Mononuclear cell (primary cell): ENCODE measurements around the gene SLC6A4. TPM values are rescaled to one million over a fixed set of nuclear protein-coding genes. Genes with fewer than 3 reads are reported as not detected.
"Not testable (repeated sequence)": the region's sequence is repeated elsewhere in the genome, so short reads cannot be mapped to it uniquely, and the experiment has no call there.

ENCODE experiments used
- H3K27me3 ChIP-seq: 2 replicates; pipeline ENCODE4 v1.6.0; 2011; ENCODE audit warnings: low read length, control low read depth; ENCODE audit not compliant: insufficient read depth
- H3K4me1 ChIP-seq: 2 replicates; pipeline ENCODE4 v1.5.1; 2011; ENCODE audit warnings: mild to moderate bottlenecking, low read length, control low read depth; ENCODE audit not compliant: insufficient read depth
- H3K4me3 ChIP-seq: 2 replicates; pipeline ENCODE4 v1.5.1; 2011; ENCODE audit warnings: mild to moderate bottlenecking, low read length, moderate library complexity
- H3K9me3 ChIP-seq: 2 replicates; pipeline ENCODE4 v1.5.1; 2011; ENCODE audit warnings: low read depth, mild to moderate bottlenecking, control low read depth, low read length
- total RNA-seq: library from RNA; depleted of rRNA; stranded (reverse); fragments of >200 nt; gene quantifications from one replicate; pipeline ENCODE4 v1.2.3, GENCODE V29; 2012

The SLC6A4 gene
- total RNA-seq, 1 donor: 1.4 TPM

DNA sequence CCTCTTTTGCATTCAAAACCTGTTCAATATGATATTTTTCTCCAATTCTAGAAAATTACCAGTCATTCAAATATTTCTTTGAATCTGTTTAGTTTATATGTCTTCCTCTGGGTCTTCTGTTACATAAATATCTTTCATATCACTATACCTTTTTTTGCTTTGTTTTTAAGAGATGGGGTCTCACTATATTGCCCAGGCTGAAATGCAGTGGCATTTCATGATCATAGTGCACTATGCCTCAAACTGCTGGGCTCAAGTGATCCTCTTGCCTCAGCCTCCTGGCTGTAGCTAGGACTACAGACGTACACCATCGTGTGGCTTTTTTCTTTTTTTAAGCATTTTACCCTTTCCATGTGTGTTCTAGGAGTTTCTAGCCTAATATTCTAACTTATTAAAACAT is 80.1 kb downstream of the SLC6A4 start:
- H3K27me3 ChIP-seq: no peaks in the 10 kb centered on the region
- no peak overlapping the region for H3K4me3 ChIP-seq
- no peaks in the 10 kb centered on the region for H3K4me1 ChIP-seq
- peaks cover 4% of the 10 kb centered on the region for H3K9me3 ChIP-seq

DNA sequence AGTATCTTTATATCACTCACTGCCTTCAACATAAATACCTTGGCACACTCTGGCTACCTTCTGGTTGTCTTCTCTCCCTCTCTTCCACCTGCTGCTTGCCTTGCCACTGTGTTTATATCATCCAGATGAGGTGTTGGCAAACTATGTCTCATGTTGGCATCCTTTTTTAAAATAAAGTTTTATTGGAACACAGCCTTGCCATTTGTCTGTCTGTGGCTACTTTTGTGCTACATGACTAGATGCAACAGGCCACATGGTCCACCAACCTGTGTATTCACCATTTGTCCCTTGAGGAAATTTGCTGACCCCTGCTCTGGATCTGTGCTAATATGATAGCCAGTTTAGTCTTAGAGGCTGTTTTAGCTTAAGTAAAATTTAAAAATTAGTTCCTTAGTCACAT is 82.0 kb downstream of the SLC6A4 start:
- Histone ChIP-seq H3K9me3 (no peaks in the 10 kb centered on the region), H3K4me3 (no peak overlapping the region), H3K4me1 (no peaks in the 10 kb centered on the region), H3K27me3 (no peaks in the 10 kb centered on the region)

DNA sequence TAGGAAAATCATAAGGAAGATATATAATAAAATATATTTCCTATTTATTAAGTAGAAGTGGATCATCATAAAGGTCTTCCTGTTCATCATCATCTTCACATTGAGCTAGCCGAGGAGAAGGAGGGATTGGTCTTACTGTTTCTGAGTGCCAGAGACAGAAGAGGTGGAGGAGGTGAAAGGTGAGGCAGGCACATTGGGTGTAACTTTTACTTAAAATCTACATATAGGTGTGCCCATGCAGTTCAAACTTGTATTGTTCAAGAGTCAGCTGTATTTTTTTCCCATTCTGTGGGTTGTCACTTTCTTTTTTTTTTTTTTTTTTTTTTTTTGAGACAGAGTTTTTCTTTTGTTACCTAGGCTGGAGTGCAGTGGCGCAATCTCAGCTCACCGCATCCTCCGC is 84.0 kb downstream of the SLC6A4 start:
- H3K27me3 ChIP-seq: no peaks in the 10 kb centered on the region
- no peak overlapping the region for H3K4me3 ChIP-seq
- no peaks in the 10 kb centered on the region for H3K4me1 ChIP-seq
- no peaks in the 10 kb centered on the region for H3K9me3 ChIP-seq

GRCh38 chr17:30148376-30148775 is 87.1 kb downstream of the SLC6A4 start:
- Histone ChIP-seq H3K4me3 (no peak overlapping the region), H3K9me3 (no peaks in the 10 kb centered on the region), H3K4me1 (no peaks in the 10 kb centered on the region), H3K27me3 (no peaks in the 10 kb centered on the region)

DNA sequence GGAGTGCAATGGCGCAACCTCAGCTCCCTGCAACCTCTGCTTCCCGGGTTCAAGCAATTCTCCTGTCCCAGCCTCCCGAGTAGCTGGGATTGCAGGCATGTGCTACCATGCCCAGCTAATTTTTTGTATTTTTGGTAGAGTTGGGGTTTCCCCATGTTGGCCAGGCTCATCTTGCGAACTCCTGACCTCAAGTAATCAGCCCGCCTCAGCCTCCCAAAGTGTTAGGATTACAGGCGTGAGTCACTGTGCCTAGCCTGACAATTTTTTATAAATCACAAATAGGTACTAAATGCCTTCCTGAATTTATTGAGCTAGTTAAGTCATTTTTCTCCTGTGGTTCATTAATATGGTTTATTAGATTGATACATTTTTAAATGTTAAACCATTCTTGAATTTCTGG is 87.6 kb downstream of the SLC6A4 start:
- H3K9me3 ChIP-seq, H3K4me1 ChIP-seq, H3K27me3 ChIP-seq, H3K4me3 ChIP-seq: not testable (repeated sequence)

Other genes with a start within 250 kb of the SLC6A4 start
- gene NSRP1, start 118.9 kb downstream of the SLC6A4 start, total RNA-seq: 13.1 TPM
- 29.0 TPM for gene BLMH, start 56.2 kb upstream of the SLC6A4 start, total RNA-seq
- gene TMIGD1, start 98.4 kb upstream of the SLC6A4 start, total RNA-seq: not detected
- gene CPD, start 143.2 kb upstream of the SLC6A4 start, total RNA-seq: 141 TPM
- 56.3 TPM for gene GOSR1, start 241.7 kb upstream of the SLC6A4 start, total RNA-seq